ENCODE results near the gene DBF4.
"Not testable (repeated sequence)": the region's sequence is repeated elsewhere in the genome, so short reads cannot be mapped to it uniquely, and the experiment has no call there.

DNA sequence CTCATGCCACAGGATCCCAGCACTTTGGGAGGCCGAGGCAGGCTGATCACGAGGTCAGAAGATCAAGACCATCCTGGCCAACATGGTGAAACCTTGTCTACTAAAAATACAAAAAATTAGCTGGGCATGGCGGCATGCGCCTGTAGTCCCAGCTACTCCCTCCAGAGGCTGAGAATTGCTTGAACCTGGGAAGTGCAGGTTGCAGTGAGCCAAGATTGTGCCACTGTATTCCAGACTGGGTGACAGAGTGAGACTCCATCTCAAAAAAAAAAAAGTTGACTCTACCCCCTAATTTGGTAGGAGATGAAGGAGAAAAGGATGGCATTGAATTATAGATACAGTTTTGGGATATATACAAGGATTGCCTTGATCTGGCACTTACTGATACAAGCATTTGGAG lies 32.5 kb downstream of the DBF4 start:
- TF ChIP-seq, protein P1, sequence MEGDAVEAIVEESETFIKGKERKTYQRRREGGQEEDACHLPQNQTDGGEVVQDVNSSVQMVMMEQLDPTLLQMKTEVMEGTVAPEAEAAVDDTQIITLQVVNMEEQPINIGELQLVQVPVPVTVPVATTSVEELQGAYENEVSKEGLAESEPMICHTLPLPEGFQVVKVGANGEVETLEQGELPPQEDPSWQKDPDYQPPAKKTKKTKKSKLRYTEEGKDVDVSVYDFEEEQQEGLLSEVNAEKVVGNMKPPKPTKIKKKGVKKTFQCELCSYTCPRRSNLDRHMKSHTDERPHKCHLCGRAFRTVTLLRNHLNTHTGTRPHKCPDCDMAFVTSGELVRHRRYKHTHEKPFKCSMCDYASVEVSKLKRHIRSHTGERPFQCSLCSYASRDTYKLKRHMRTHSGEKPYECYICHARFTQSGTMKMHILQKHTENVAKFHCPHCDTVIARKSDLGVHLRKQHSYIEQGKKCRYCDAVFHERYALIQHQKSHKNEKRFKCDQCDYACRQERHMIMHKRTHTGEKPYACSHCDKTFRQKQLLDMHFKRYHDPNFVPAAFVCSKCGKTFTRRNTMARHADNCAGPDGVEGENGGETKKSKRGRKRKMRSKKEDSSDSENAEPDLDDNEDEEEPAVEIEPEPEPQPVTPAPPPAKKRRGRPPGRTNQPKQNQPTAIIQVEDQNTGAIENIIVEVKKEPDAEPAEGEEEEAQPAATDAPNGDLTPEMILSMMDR (conservative IDR thresholded peaks at IDR 0.05) = not testable (repeated sequence)
- TF ChIP-seq ZFX (IDR thresholded peaks at IDR 0.05) = not testable (repeated sequence)

All from C4-2B (cell line).